H1 (cell line): ENCODE data around the gene PXK. TPM values are rescaled to one million over a fixed set of nuclear protein-coding genes. Genes with fewer than 3 reads are reported as not detected.

ENCODE experiments used
- CTCF ChIA-PET: fragments of 300-600 bp; sonication (Branson Sonifier 250); formaldehyde crosslinking; loops from one replicate; lab custom pipeline; 2021; ENCODE audit not compliant: partially characterized antibody; lab: Charles Lee
- POLR2A ChIA-PET: fragments of 300-600 bp; sonication (Branson Sonifier 250); formaldehyde crosslinking; loops from one replicate; lab custom pipeline; 2021; ENCODE audit warnings: inconsistent platforms; ENCODE audit not compliant: partially characterized antibody; lab: Charles Lee
- DNase-seq, 2 experiments: peaks; one replicate each; pipeline versions ENCODE4 v3.0.0 to v3.0.0-alpha.2; 2010 to 2022; ENCODE audit warnings: low spot score in 2 of 2, low read depth in 1 of 2, mixed read lengths in 1 of 2
- FAIRE-seq: peaks from 2 replicates; lab custom pipeline; 2011; peaks lifted over from hg19 to GRCh38; lab: Jason Lieb, UNC
- H2AFZ ChIP-seq: 2 replicates; pipeline ENCODE4 v1.8.1; 2012; ENCODE audit warnings: low read length, inconsistent platforms
- H2AK5ac ChIP-seq: 2 replicates; pipeline ENCODE4 v1.6.1; 2013; ENCODE audit warnings: low read depth, low read length
- H2BK120ac ChIP-seq: replicated peaks from 2 replicates; pipeline ENCODE3; 2013; ENCODE audit warnings: low read depth, low read length, inconsistent platforms
- H2BK12ac ChIP-seq: 2 replicates; pipeline ENCODE4 v1.6.1; 2013; ENCODE audit warnings: low read depth, low read length
- H2BK15ac ChIP-seq: 2 replicates; pipeline ENCODE4 v1.6.1; 2013; ENCODE audit warnings: low read length
- H2BK20ac ChIP-seq: 2 replicates; pipeline ENCODE4 v1.6.1; 2013; ENCODE audit warnings: low read length
- H2BK5ac ChIP-seq: 2 replicates; pipeline ENCODE4 v1.6.1; 2013; ENCODE audit warnings: low read depth, low read length
- H3K14ac ChIP-seq: 2 replicates; pipeline ENCODE4 v1.6.1; 2013; ENCODE audit warnings: inconsistent platforms; ENCODE audit not compliant: insufficient read length
- H3K18ac ChIP-seq: 2 replicates; pipeline ENCODE4 v1.6.1; 2013; ENCODE audit warnings: low read length; ENCODE audit errors: extremely low read depth
- H3K23ac ChIP-seq: 2 replicates; pipeline ENCODE4 v1.6.1; 2013; ENCODE audit warnings: inconsistent platforms; ENCODE audit not compliant: insufficient read length
- H3K23me2 ChIP-seq: 2 replicates; pipeline ENCODE4 v1.6.1; 2013; ENCODE audit warnings: low read depth, low read length
- H3K27ac ChIP-seq: 2 replicates; pipeline ENCODE4 v1.6.1; 2011; ENCODE audit warnings: low read depth, low read length, inconsistent platforms
- H3K27me3 ChIP-seq, 4 experiments: replicated peaks in 1 of 4; 1 replicate in 1 of 4; 2 replicates in 3 of 4; pipeline versions ENCODE4 v1.6.1 to v1.8.1; 2011 to 2013; ENCODE audit warnings: low read length in 3 of 4, mild to moderate bottlenecking in 3 of 4, inconsistent platforms in 2 of 4, mixed read lengths in 2 of 4, moderate library complexity in 1 of 4; ENCODE audit not compliant: control insufficient read depth in 3 of 4, insufficient read depth in 3 of 4; ENCODE audit errors: extremely low read depth in 1 of 4
- H3K36me3 ChIP-seq, 4 experiments: 2 replicates each; pipeline versions ENCODE4 v1.6.1 to v1.8.1; 2011 to 2013; ENCODE audit warnings: mild to moderate bottlenecking in 4 of 4, low read length in 3 of 4, moderate library complexity in 2 of 4, control low read depth in 1 of 4, inconsistent platforms in 1 of 4; ENCODE audit not compliant: insufficient read depth in 4 of 4, control insufficient read depth in 2 of 4
- H3K4ac ChIP-seq: replicated peaks from 2 replicates; pipeline ENCODE3; 2013; ENCODE audit warnings: low read length, low read depth, mixed read lengths, inconsistent platforms; ENCODE audit not compliant: insufficient read length
- H3K4me1 ChIP-seq, 4 experiments: replicated peaks in 1 of 4; 1 replicate in 1 of 4; 2 replicates in 3 of 4; pipeline versions ENCODE4 v1.6.1 to v1.8.1; 2011 to 2013; ENCODE audit warnings: low read length in 3 of 4, inconsistent platforms in 2 of 4, mixed read lengths in 1 of 4; ENCODE audit not compliant: insufficient read depth in 4 of 4, control insufficient read depth in 3 of 4
- H3K4me2 ChIP-seq, 2 experiments: 2 replicates each; pipeline versions ENCODE4 v1.6.1 to v1.8.1; 2011 to 2013; ENCODE audit warnings: low read depth in 2 of 2, low read length in 2 of 2, control low read depth in 1 of 2, inconsistent platforms in 1 of 2, mild to moderate bottlenecking in 1 of 2; ENCODE audit not compliant: insufficient read depth in 1 of 2
- H3K4me3 ChIP-seq, 4 experiments: fragments of 200-600, 300-600 bp in 1 of 4; sonication (generic), shearing (Covaris generic), sonication (Bioruptor Twin) in 1 of 4; 2 replicates each; pipeline versions ENCODE4 v1.5.1 to v1.8.1; 2011 to 2016; ENCODE audit warnings: low read length in 4 of 4, low read depth in 3 of 4, control low read depth in 2 of 4, inconsistent platforms in 2 of 4, mild to moderate bottlenecking in 2 of 4, mixed read lengths in 1 of 4, moderate library complexity in 1 of 4; ENCODE audit not compliant: insufficient read depth in 2 of 4; ENCODE audit errors: extremely low read depth in 1 of 4
- H3K56ac ChIP-seq: replicated peaks from 2 replicates; pipeline ENCODE3; 2013; ENCODE audit warnings: low read depth, mild to moderate bottlenecking, mixed read lengths, low read length, inconsistent platforms; ENCODE audit not compliant: insufficient read length
- H3K79me1 ChIP-seq: 2 replicates; pipeline ENCODE4 v1.6.1; 2013; ENCODE audit warnings: low read depth, low read length, control low read depth
- H3K79me2 ChIP-seq, 2 experiments: 2 replicates each; pipeline versions ENCODE4 v1.6.1 to v1.8.1; 2012 to 2013; ENCODE audit warnings: low read length in 2 of 2, mild to moderate bottlenecking in 2 of 2, inconsistent platforms in 1 of 2; ENCODE audit not compliant: insufficient read depth in 2 of 2, control insufficient read depth in 1 of 2
- H3K9ac ChIP-seq, 4 experiments: replicated peaks in 1 of 4; 1 replicate in 1 of 4; 2 replicates in 3 of 4; pipeline versions ENCODE4 v1.6.1 to v1.8.1; 2011 to 2013; ENCODE audit warnings: low read depth in 3 of 4, low read length in 3 of 4, control low read depth in 2 of 4, mild to moderate bottlenecking in 2 of 4, moderate library complexity in 2 of 4, inconsistent platforms in 1 of 4; ENCODE audit errors: extremely low read depth in 1 of 4
- H3K9me3 ChIP-seq, 2 experiments: 2 replicates each; pipeline versions ENCODE4 v1.6.1 to v1.8.1; 2012 to 2013; ENCODE audit warnings: mild to moderate bottlenecking in 2 of 2, moderate library complexity in 2 of 2, control low read depth in 1 of 2, inconsistent platforms in 1 of 2, low read depth in 1 of 2, low read length in 1 of 2, mixed read lengths in 1 of 2; ENCODE audit not compliant: insufficient read depth in 2 of 2
- H4K20me1 ChIP-seq, 2 experiments: replicated peaks in 1 of 2; 2 replicates each; pipeline versions ENCODE3 to v1.8.1; 2011 to 2013; ENCODE audit warnings: inconsistent platforms in 2 of 2, low read length in 2 of 2, mild to moderate bottlenecking in 1 of 2; ENCODE audit not compliant: insufficient read depth in 2 of 2, control insufficient read depth in 1 of 2
- H4K5ac ChIP-seq: 2 replicates; pipeline ENCODE4 v1.6.1; 2013; ENCODE audit warnings: low read length, low read depth, mixed read lengths, inconsistent platforms; ENCODE audit not compliant: insufficient read length
- H4K8ac ChIP-seq: 2 replicates; pipeline ENCODE4 v1.8.0; 2013; ENCODE audit warnings: mild to moderate bottlenecking, moderate library complexity, low read length, inconsistent platforms; ENCODE audit not compliant: insufficient read depth; ENCODE audit errors: extremely low read depth
- H4K91ac ChIP-seq: replicated peaks from 2 replicates; pipeline ENCODE3; 2013; ENCODE audit warnings: low read length, mixed read lengths, inconsistent platforms; ENCODE audit not compliant: insufficient read length
- EP300 ChIP-seq, 2 experiments: IDR thresholded peaks; 1 replicate in 1 of 2; 2 replicates in 1 of 2; pipeline ENCODE4 v1.6.1; 2011 to 2012; ENCODE audit warnings: low read depth in 2 of 2, low read length in 2 of 2, mild to moderate bottlenecking in 2 of 2, borderline replicate concordance in 1 of 2, inconsistent platforms in 1 of 2, moderate library complexity in 1 of 2
- NANOG ChIP-seq: IDR thresholded peaks from 2 replicates; pipeline ENCODE4 v1.6.1; 2011; ENCODE audit warnings: low read length, low read depth, mild to moderate bottlenecking, inconsistent platforms; ENCODE audit not compliant: insufficient read depth, poor library complexity, severe bottlenecking
- SIRT6 ChIP-seq: IDR thresholded peaks from one replicate; pipeline ENCODE4 v1.7.1; 2012; ENCODE audit warnings: low read length, inconsistent platforms
- SP1 ChIP-seq: IDR thresholded peaks from 2 replicates; pipeline ENCODE4 v1.6.1; 2011; ENCODE audit warnings: low read depth, low read length
- WGBS, 2 experiments: shearing (Covaris generic) in 1 of 2; methylation state at CpG; one replicate each; pipeline versions ENCODE4 v1.1.6 to v1.1.7; 2013 to 2015; ENCODE audit warnings: low lambda C conversion rate in 2 of 2, mixed read lengths in 2 of 2, inconsistent platforms in 1 of 2, low coverage in 1 of 2, missing lambda C conversion rate in 1 of 2; ENCODE audit not compliant: insufficient replicate concordance in 2 of 2, insufficient coverage in 1 of 2, insufficient read length in 1 of 2; ENCODE audit errors: extremely low coverage in 1 of 2, missing lambda C conversion rate in 1 of 2; 5-methylcytosine and 5-hydroxymethylcytosine counted together
- polyA plus RNA-seq, 7 experiments: library from polyadenylated mRNA; depleted of rRNA in 3 of 7; stranded (reverse) in 5 of 7; unstranded in 2 of 7; fragments of >200 nt in 5 of 7; fragments of 200-250 nt in 2 of 7; gene quantifications; 1 replicate in 5 of 7; 2 replicates in 1 of 7; 4 replicates in 1 of 7; pipeline versions ENCODE4 v1.2.1 to v1.2.3, GENCODE V29; 2011 to 2013; ENCODE audit warnings: missing spikeins in 2 of 7, mixed read lengths in 2 of 7
- total RNA-seq: library from RNA; stranded (reverse); fragmentation: NEBNext Ultra II Directional; extraction: Animal tissue kit (Norgen Biotek cat#: 25700); gene quantifications from 2 replicates; pipeline ENCODE4 v1.2.1, GENCODE V29; 2021
- TF ChIP-seq, protein P1 (sequence below): IDR thresholded peaks from 2 replicates; pipeline ENCODE4 v1.6.1; 2012; ENCODE audit warnings: inconsistent platforms

PXK gene
- total and polyA plus RNA-seq, 2 of the 8 experiments (the other 6 are each of a cell fraction or from before 2014, with no cell fraction given) = 3.5 to 7.1 TPM

DNA sequence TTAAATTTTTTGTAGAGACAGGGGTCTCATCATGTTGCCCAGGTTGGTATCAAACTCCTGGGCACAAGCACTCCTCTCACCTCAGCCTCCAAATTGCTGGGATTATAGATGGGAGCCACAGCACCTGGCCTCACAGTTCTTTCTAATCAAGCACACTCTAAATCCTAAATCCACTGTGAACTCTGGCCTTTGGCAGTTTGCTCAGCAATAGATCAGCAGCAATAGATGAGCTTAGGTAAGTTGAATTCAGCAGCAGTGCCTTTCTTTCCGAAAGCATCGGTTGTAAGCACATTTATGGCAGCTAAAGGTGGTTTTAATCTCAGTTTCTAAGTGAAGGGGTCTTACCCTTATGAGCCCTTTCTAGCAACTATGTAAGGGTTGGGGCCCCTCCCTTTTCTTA, 84.4 kb downstream of the PXK start:
- H3K4me1 ChIP-seq = peaks cover 0 to 5% (median 4%) of the 10 kb centered on the region in 4 experiments; a peak in 2 of 7 replicates
- no peak overlapping the region for H2BK20ac ChIP-seq
- TF ChIP-seq SP1 = no peak
- TF ChIP-seq NANOG = no peak
- TF ChIP-seq, protein P1, sequence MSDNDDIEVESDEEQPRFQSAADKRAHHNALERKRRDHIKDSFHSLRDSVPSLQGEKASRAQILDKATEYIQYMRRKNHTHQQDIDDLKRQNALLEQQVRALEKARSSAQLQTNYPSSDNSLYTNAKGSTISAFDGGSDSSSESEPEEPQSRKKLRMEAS = no peak
- TF ChIP-seq SIRT6 = no peak
- TF ChIP-seq EP300 (IDR thresholded peaks at IDR 0.05; ENCODE audit: borderline replicate concordance in 1 of 2, low read depth in 2 of 2, low read length in 2 of 2) = no peak
- no peak overlapping the region for H3K9ac ChIP-seq
- H3K23ac ChIP-seq = no peak overlapping the region
- ChIA-PET POLR2A (interaction anchor here (1.6 to 2.7 kb wide), 2 partner anchors 11 to 110 kb away, joined by 5 to 14 read pairs; partner anchors contain the start of genes HTD2 and RPP14), CTCF (interaction anchor here (0.6 to 4.1 kb wide), 11 partner anchors 8 to 119 kb away, joined by 3 to 41 read pairs (median 5); partner anchors contain the start of genes HTD2, PDHB, PXK and RPP14)
- H3K4ac ChIP-seq = no peak overlapping the region
- WGBS, 2 experiments = 85% methylated on average over 2 of the region's 2 CpGs; no CpG with 5 or more reads in 1 of the 2 experiments
- H3K56ac ChIP-seq = no peak overlapping the region
- no peak for DNase-seq
- H2AFZ ChIP-seq = no peak overlapping the region
- H3K14ac ChIP-seq = no peak overlapping the region
- no peak overlapping the region for H2BK12ac ChIP-seq
- no peak overlapping the region for H2BK15ac ChIP-seq
- H3K79me1 ChIP-seq = no peaks in the 10 kb centered on the region
- no peaks in the 10 kb centered on the region for H3K79me2 ChIP-seq
- no peaks in the 10 kb centered on the region for H4K20me1 ChIP-seq
- no peak overlapping the region for H4K5ac ChIP-seq
- H3K9me3 ChIP-seq = no peaks in the 10 kb centered on the region
- peaks cover 0 to 11% (median 0%) of the 10 kb centered on the region in 4 experiments; a peak in 2 of 8 replicates for H3K36me3 ChIP-seq
- no peak for FAIRE-seq
- no peak overlapping the region for H3K18ac ChIP-seq
- H3K4me2 ChIP-seq = no peak overlapping the region
- no peak overlapping the region for H3K27ac ChIP-seq
- H2AK5ac ChIP-seq = no peak overlapping the region
- H3K27me3 ChIP-seq = no peaks in the 10 kb centered on the region
- H4K91ac ChIP-seq = no peak overlapping the region
- no peak overlapping the region for H4K8ac ChIP-seq
- no peak overlapping the region for H2BK5ac ChIP-seq
- H3K23me2 ChIP-seq = no peaks in the 10 kb centered on the region
- H3K4me3 ChIP-seq = no peak overlapping the region
- no peak overlapping the region for H2BK120ac ChIP-seq
